ENCODE results near the gene C6orf89.

Gene C6orf89

GRCh38 chr6:36855750-36856149, 30.0 kb upstream of the C6orf89 start:
- no peak for DNase-seq (ENCODE audit: low read depth)
- no peak overlapping the region for H3K4me3 ChIP-seq (ENCODE audit: low read length)
- TF ChIP-seq CTCF (conservative IDR thresholded peaks at IDR 0.05; ENCODE audit: low read depth, low read length) = no peak

- no peak for DNase-seq (ENCODE audit: low read depth)
- TF ChIP-seq CTCF (conservative IDR thresholded peaks at IDR 0.05; ENCODE audit: low read depth, low read length) = no peak
- no peak overlapping the region for H3K4me3 ChIP-seq (ENCODE audit: low read length)
Measured at GRCh38 chr6:36856277-36856676, 29.5 kb upstream of the C6orf89 start.

DNA sequence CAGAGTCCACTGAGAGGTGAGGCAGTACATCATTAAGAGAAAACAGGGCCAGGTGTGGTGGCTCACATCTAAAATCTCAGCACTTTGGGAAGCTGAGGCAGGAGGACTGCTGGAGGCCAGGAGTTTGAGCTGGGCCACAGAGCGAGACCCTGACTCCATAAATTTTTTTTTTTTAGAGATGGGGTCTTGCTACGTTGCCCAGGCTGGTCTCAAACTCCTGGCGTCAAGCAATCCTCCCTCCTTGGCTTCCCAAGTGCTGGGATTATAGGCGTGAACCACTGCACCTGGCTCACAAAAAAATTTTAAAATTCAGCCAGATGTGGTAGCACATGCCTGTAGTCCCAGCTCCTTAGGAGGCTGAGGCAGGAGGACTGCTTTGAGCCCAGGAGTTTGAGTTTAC, 28.4 kb upstream of the C6orf89 start:
- DNase-seq (ENCODE audit: low read depth) = no peak
- TF ChIP-seq CTCF (conservative IDR thresholded peaks at IDR 0.05; ENCODE audit: low read depth, low read length) = no peak
- no peak overlapping the region for H3K4me3 ChIP-seq (ENCODE audit: low read length)

DNA sequence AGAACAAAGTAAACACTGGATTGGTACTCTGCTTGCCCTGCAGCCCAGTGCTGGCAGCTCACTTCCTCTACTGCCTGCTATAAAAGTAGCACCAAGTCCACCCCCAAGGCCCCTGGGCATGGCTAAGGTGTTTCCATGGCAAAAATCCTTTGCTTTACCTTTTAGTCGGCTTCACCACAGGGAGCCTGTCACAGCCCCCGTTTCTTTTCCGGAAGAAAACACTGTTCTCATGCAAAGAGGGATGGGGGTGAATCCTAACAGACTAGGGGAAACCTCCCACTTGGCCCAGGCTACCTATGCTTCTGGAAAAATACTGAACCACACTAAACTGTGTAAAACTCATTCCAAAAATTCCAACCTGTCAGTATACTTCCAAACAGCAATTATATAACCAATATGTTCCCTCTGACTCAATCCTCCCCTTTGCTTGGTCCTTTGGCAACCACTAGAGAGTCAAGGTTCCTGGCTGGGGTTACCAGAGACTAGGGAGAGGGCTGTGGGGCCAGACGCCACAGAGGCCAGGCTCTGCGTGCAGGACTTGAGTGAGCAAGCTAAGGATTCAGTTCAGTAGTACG, 27.3 kb upstream of the C6orf89 start:
- TF ChIP-seq CTCF (conservative IDR thresholded peaks at IDR 0.05; ENCODE audit: low read depth, low read length) = no peak
- no peak overlapping the region for H3K4me3 ChIP-seq (ENCODE audit: low read length)
- DNase-seq (ENCODE audit: low read depth) = no peak

DNA sequence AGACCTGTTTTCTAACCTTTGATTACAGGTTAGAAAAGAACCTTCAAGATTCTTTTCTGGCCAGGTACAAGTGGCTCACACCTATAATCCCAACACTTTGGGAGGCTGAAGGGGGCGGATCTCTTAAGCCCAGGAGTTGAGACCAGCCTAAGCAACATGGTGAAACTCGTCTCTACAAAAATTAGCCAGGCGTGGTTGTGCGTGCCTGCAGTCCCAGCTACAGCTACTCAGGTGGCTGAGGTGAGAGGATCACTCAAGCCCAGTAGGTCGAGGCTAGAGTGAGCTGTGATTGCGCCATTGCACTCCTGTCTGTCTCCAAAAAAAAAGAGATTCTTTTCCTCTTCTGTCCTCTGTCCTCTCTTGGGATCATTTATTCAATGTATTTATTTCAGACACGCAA, 25.6 kb upstream of the C6orf89 start:
- no peak for DNase-seq (ENCODE audit: low read depth)
- no peak for TF ChIP-seq CTCF (conservative IDR thresholded peaks at IDR 0.05; ENCODE audit: low read depth, low read length)
- no peak overlapping the region for H3K4me3 ChIP-seq (ENCODE audit: low read length)

- DNase-seq (ENCODE audit: low read depth) = no peak
- TF ChIP-seq CTCF (conservative IDR thresholded peaks at IDR 0.05; ENCODE audit: low read depth, low read length) = no peak
- no peak overlapping the region for H3K4me3 ChIP-seq (ENCODE audit: low read length)
Measured at GRCh38 chr6:36862164-36862847, 23.4 kb upstream of the C6orf89 start.

- DNase-seq (ENCODE audit: low read depth) = no peak
- TF ChIP-seq CTCF (conservative IDR thresholded peaks at IDR 0.05; ENCODE audit: low read depth, low read length) = no peak
- no peak overlapping the region for H3K4me3 ChIP-seq (ENCODE audit: low read length)
Measured at GRCh38 chr6:36862848-36863382, 22.8 kb upstream of the C6orf89 start.

All from retinal pigment epithelial cell (primary cell).